K562 (cell line): ENCODE measurements around the gene SEMA3A.

ENCODE experiments used
- CHCHD3 ChIP-seq: fragments of 250-450 bp; sonication (Bioruptor Pico); IDR thresholded peaks from 2 replicates; pipeline ENCODE4 v2.1.2; 2022; ENCODE audit warnings: mild to moderate bottlenecking
- FOXM1 ChIP-seq, 2 experiments: fragments of 450-650 bp in 1 of 2; sonication (generic) in 1 of 2; formaldehyde crosslinking in 1 of 2; IDR thresholded peaks; 2 replicates each; pipeline versions ENCODE4 v1.6.1 to v1.9.0; 2017 to 2022; ENCODE audit warnings: low read depth in 2 of 2, mild to moderate bottlenecking in 2 of 2, missing genetic modification reagents in 1 of 2, moderate library complexity in 1 of 2
- ZBTB8A ChIP-seq: fragments of 450-650 bp; IDR thresholded peaks from 2 replicates; pipeline ENCODE4 v1.6.1; 2018; ENCODE audit warnings: mild to moderate bottlenecking, moderate library complexity; ENCODE audit not compliant: partially characterized antibody

- no peak for TF ChIP-seq FOXM1 (IDR thresholded peaks at IDR 0.05; ENCODE audit: low read depth)
- no peak for TF ChIP-seq FOXM1 (CRISPR knock-in tag; IDR thresholded peaks at IDR 0.05; ENCODE audit: low read depth)
- TF ChIP-seq ZBTB8A = no peak
- TF ChIP-seq CHCHD3 = no peak
Observed at GRCh38 chr7:84161398-84161797, 33.2 kb downstream of the SEMA3A start.
